HG02840 (cell line): Measurements from ENCODE around the gene ERLIN1.

Experiments used
- ATAC-seq: cut with Tn5 transposase; IDR thresholded peaks from one replicate; pipeline ENCODE4 v1.9.1; 2021; ENCODE audit warnings: mild to moderate bottlenecking, moderate library complexity, moderate number of reproducible peaks; ENCODE audit not compliant: unreplicated experiment, low FRiP score

Gene ERLIN1

GRCh38 chr10:100174699-100175677 is 10.8 kb downstream of the ERLIN1 start:
- no peak for ATAC-seq

DNA sequence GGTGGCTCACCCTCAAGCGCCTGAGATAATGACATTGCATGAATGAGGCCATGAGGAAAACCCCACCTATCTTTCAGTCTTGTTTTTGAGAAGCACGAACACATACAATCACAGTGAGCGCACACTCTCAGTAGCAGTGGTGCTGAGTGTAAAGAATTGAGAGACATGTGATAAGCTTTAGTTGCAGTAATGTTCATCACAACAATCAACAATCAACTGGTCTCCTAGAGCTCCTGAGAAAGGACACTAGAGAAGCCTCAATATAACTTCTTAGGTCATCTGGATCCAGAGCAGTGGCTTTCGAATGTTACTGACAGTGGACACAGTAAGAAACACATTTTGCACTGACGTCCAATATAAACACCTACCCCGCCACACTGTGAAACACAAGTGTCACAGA is 12.8 kb downstream of the ERLIN1 start:
- no peak for ATAC-seq

- ATAC-seq, result no peak
Observed at GRCh38 chr10:100172349-100172748, 13.5 kb downstream of the ERLIN1 start.

DNA sequence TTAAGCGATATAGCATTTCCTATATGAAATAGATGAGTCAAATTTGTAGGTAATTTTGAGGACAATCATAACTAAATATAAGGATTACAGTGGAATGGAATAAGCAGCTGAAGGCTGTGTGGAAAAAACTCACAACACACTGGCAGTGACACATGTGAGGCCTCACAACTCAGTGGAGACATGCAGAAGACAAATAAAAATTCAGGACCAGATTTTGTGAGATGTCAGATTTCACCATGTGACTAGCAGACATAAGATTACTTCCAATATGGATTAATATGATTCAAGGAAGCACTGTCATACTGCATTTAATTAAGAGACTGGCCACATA is 17.6 kb downstream of the ERLIN1 start:
- no peak for ATAC-seq

GRCh38 chr10:100167553-100168312 is 18.1 kb downstream of the ERLIN1 start:
- no peak for ATAC-seq

- no peak for ATAC-seq
Observed at GRCh38 chr10:100163704-100164621, 21.9 kb downstream of the ERLIN1 start.

DNA sequence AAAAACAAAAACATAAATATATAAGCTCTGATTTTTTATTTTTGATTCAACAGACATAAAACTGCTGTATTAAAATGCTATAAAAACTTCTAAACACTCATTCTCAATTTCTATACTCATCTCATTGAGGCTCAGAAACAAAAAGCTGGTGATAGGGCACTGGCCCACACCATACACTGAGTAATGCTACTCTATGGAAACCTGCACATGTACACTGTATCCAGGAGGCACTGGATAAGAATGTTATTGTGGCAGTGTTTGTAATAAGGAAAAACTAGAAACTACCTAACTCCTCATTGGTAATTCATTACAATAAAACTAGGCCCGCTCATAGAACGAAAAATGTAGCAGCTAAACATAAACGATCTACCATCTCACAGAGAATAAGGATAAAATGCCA is 23.1 kb downstream of the ERLIN1 start:
- no peak for ATAC-seq

GRCh38 chr10:100158044-100158805 is 27.6 kb downstream of the ERLIN1 start:
- peak; percentile 84 for ATAC-seq

GRCh38 chr10:100157156-100157555 is 28.7 kb downstream of the ERLIN1 start:
- no peak for ATAC-seq

DNA sequence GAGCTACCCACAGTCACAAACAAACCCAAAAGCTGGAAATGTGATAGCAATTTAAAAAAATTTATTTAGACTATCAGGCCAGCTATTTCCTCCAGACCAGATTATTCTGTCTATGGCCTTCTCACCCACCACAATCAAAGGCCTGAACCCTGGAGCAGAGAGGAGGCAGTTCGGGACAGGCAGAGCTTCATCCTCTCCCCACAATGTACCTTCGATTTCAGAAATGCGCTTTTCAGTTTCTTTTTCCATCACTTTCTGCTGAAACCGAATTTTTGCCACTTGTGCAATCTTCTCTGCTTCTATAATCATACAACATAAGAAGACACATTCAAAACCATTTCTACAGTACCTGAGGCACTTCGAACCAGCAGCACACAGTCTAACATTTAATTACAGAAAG is 29.9 kb downstream of the ERLIN1 start:
- no peak for ATAC-seq

DNA sequence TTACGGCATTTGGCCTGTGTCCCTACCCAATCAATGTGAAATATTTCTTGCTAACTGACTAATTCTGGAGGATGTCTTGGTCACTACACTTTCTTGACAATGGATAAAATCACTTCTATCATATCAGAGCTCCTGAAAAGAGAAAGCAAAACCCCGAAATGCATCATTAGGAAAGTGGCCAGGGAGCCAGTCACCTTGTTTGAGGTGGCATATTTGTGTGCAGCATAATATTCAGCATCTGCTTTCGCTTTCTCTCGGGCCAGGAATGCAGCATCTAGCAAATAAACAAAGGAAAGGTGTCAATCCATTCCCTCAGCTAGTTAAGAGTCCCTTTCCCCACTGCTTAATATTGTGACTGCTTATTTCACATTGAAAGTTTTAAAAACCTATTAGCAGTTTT is 31.2 kb downstream of the ERLIN1 start:
- no peak for ATAC-seq

DNA sequence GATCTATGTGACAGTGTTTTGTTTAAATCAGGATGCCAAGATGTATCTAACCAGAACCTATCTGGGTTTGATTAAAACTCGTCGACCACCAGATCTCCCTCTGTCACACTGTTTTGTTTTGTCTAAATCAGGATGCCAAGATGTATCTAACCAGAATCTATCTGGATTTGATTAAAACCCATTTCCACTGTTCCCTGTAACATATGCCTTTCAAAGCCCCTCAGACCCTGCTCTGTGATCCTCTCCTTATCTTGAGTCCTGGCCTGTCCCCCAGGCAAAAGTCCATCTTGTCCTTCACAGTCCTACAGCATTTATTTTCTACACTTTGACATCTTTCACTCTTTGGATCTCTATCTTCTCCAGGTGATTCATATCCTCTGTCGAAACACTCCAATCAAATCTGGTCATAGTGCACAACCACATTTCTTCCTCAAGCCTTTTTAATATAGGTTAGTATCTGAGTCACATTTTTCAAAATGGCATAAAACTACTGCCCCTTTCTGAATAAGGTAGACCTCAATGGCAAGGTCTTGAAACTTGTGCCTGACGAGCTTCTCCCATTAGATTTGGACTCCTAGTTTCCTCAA is 32.5 kb downstream of the ERLIN1 start:
- ATAC-seq, result no peak

DNA sequence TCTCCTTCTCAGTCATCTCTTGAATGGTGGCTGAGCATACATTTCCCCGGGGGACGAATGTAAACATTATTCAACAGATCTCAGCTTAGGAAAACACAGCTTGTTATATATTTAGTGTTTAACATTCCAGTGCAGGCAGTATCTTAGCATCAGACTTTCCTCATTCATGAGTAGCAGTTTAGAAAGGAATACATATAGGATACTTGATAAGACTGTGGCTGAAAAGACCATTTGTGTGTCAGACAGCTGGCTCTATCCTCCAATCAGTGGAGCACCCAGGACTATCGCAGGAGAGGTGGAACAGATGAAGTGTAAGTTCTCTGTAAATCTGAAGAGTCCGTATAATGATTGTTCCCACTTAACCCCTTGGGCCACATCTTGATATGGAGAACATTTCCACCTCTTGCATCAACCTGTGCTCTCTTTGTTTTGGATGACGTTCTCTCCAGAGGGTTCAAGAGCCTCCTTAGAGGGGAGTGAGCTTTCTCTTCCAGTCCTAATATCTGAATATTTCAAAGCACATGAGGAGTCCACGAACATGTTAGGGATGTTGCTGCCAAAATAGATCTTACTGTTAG is 34.0 kb downstream of the ERLIN1 start:
- no peak for ATAC-seq

GRCh38 chr10:100148353-100149211 is 37.2 kb downstream of the ERLIN1 start:
- peak; percentile 53 for ATAC-seq

DNA sequence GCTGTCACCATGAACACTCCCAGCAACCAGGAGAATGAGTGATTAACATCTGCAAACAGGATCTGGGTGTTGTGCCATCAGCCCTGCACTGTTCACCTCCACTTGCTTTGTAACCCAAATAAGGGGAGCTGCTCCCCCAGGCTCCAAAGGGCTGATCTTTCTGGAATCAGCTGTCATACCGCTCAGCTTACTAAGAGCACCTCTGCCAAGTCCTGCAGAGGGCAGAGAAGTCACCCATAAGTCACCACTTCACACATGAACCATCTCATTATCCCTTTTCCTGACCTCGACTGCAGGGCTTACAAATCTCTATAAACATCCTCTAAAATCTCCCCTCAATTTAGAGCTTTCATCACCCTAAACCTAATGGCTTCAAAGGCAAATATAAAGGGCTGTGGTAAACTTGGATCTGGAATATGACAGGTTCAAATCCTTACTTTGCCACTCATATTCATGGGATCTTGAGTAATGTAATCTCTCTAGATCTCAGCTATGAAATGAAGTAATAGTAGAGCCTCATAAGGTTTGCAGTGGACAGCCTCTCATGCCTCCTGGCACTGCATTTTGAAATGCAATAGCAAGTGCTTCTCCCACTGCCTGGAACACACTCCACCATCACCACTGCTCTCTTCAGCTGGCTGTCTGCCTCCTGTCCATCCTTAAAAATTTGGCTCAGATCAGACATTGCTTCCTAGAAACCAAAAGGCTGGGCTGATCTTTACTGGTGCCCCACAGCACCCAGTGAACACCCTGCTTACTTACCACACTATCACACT is 38.8 kb downstream of the ERLIN1 start:
- ATAC-seq, result no peak

DNA sequence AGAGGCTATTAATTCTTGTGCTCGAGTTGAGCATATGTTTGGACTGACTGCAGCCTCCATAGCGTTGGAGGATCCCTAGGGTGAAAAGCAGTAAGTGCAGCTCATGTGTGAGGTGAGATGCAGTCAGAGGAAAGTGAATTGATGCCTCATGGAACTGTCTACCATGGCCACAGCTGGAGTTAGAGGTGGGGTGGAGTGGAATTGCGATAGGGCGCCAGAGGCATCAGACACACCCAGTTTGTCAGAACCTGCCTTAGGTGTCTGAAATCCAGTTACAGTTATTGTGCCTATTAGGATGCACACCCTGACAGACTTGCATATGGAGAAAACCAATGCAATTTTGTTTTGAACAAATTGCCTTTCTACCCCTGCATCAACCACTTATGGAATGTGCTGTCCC is 39.4 kb downstream of the ERLIN1 start:
- ATAC-seq, result no peak

GRCh38 chr10:100143756-100144155 is 42.1 kb downstream of the ERLIN1 start:
- no peak for ATAC-seq
